Mesothelial cell of epicardium (in vitro differentiated cells): Measurements from ENCODE around the gene STK39. TPM values are rescaled to one million over a fixed set of nuclear protein-coding genes. Genes with fewer than 3 reads are reported as not detected.

ENCODE experiments used
- DNase-seq, 2 experiments: peaks; one replicate each; pipeline ENCODE4 v3.0.0; 2021; ENCODE audit warnings: low spot score in 2 of 2; ENCODE audit not compliant: unreplicated experiment in 2 of 2
- H3K27ac Mint-ChIP-seq: 2 replicates; pipeline ENCODE4 v1.8.0; 2021; ENCODE audit warnings: mixed read lengths
- H3K27me3 Mint-ChIP-seq: 2 replicates; pipeline ENCODE4 v1.8.0; 2021; ENCODE audit warnings: low read depth, mixed read lengths
- H3K36me3 Mint-ChIP-seq: 2 replicates; pipeline ENCODE4 v1.8.0; 2021; ENCODE audit warnings: mixed read lengths
- H3K4me1 Mint-ChIP-seq: 2 replicates; pipeline ENCODE4 v1.8.0; 2021; ENCODE audit warnings: mixed read lengths
- H3K4me3 Mint-ChIP-seq: 2 replicates; pipeline ENCODE4 v1.8.0; 2021; ENCODE audit warnings: mild to moderate bottlenecking, moderate library complexity, mixed read lengths
- H3K9me3 Mint-ChIP-seq: 2 replicates; pipeline ENCODE4 v1.8.0; 2021; ENCODE audit warnings: mixed read lengths
- CTCF ChIP-seq: fragments of 200-600 bp; sonication (generic); IDR thresholded peaks from one replicate; pipeline ENCODE4 v1.5.0; 2021; ENCODE audit warnings: antibody characterized with exemption; ENCODE audit not compliant: unreplicated experiment
- total RNA-seq: library from RNA; stranded (reverse); gene quantifications from 3 replicates; pipeline ENCODE4 v1.2.1, GENCODE V29; 2021

STK39 gene
- total RNA-seq, 1 donor from 2014 or later, result 18.7 TPM

GRCh38 chr2:168186452-168186851, 60.9 kb downstream of the STK39 start:
- no peaks in the 10 kb centered on the region for H3K9me3 Mint-ChIP-seq
- peaks cover 37% of the 10 kb centered on the region for H3K4me1 Mint-ChIP-seq
- no peak for DNase-seq
- no peak overlapping the region for H3K4me3 Mint-ChIP-seq
- H3K27ac Mint-ChIP-seq, result no peak overlapping the region
- no peaks in the 10 kb centered on the region for H3K27me3 Mint-ChIP-seq
- no peaks in the 10 kb centered on the region for H3K36me3 Mint-ChIP-seq
- TF ChIP-seq CTCF, result no peak

- H3K27ac Mint-ChIP-seq, result no peak overlapping the region
These were observed 61.7 kb downstream of the STK39 start for GRCh38 chr2:168185583-168186274.

GRCh38 chr2:168184681-168185513, 62.5 kb downstream of the STK39 start:
- DNase-seq, result no peak
- Mint-ChIP-seq H3K27ac (peak overlapping the region; percentile 27), H3K4me3 (no peak overlapping the region), H3K36me3 (peaks cover 3% of the 10 kb centered on the region), H3K9me3 (no peaks in the 10 kb centered on the region), H3K27me3 (no peaks in the 10 kb centered on the region), H3K4me1 (peaks cover 26% of the 10 kb centered on the region)
- TF ChIP-seq CTCF, result no peak

More at GRCh38 chr2:168185583-168186274, 61.7 kb downstream of the STK39 start:
- Mint-ChIP-seq H3K9me3 (no peaks in the 10 kb centered on the region), H3K4me3 (no peak overlapping the region), H3K4me1 (peaks cover 34% of the 10 kb centered on the region), H3K36me3 (no peaks in the 10 kb centered on the region), H3K27me3 (no peaks in the 10 kb centered on the region)
- DNase-seq, result no peak
- no peak for TF ChIP-seq CTCF

GRCh38 chr2:168183308-168183997, 63.9 kb downstream of the STK39 start:
- Mint-ChIP-seq H3K36me3 (peaks cover 3% of the 10 kb centered on the region), H3K9me3 (no peaks in the 10 kb centered on the region), H3K27me3 (no peaks in the 10 kb centered on the region), H3K4me1 (peaks cover 21% of the 10 kb centered on the region), H3K27ac (no peak overlapping the region), H3K4me3 (no peak overlapping the region)
- TF ChIP-seq CTCF, result no peak
- DNase-seq, result no peak

GRCh38 chr2:168182550-168183249, 64.7 kb downstream of the STK39 start:
- no peak for TF ChIP-seq CTCF
- Mint-ChIP-seq H3K9me3 (no peaks in the 10 kb centered on the region), H3K27ac (no peak overlapping the region), H3K4me1 (peaks cover 21% of the 10 kb centered on the region), H3K4me3 (no peak overlapping the region), H3K27me3 (no peaks in the 10 kb centered on the region), H3K36me3 (peaks cover 3% of the 10 kb centered on the region)
- no peak for DNase-seq
